GM19239 (cell line): Measurements from ENCODE around the gene HSPG2.
"Not testable (repeated sequence)": the region's sequence is repeated elsewhere in the genome, so short reads cannot be mapped to it uniquely, and the experiment has no call there.

Experiments
- DNase-seq: peaks from one replicate; pipeline ENCODE4 v3.0.0; 2011; ENCODE audit warnings: low spot score; ENCODE audit not compliant: insufficient read length
- FAIRE-seq: peaks from 2 replicates; lab custom pipeline; 2011; peaks lifted over from hg19 to GRCh38; lab: Jason Lieb, UNC

Gene HSPG2

GRCh38 chr1:21816602-21817302 lies 120.4 kb downstream of the HSPG2 start:
- no peak for FAIRE-seq
- no peak for DNase-seq

DNA sequence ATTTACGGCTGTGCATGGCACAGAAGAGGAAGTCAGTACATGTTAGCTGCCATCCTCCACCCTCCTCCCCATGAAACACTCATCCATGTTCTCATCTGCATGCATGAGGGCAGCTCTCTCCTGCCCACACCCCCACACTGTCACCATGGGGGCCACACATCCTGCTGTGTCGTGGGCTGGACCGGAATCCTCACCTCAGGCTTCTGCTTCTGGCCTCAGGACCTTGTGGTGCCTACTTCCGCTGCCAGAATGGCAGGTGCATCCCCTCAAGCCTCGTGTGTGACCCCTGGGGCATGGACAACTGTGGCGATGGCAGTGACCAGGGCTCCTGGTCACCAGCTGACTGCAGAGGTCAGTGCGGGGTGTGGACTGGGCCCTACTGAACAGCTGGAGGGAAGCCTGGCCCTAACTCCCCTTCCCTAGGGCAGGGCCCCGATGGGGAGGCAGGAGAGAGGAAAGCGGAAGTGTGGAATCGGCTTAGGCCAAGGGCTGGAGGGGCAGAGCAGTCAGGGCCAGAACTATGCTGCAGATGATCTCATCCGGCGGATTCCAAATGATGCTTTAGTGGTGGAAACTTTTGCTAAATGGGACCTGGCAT lies 121.3 kb downstream of the HSPG2 start:
- FAIRE-seq: no peak
- peak; percentile 4 for DNase-seq

- DNase-seq (no peak), FAIRE-seq (no peak)
These were observed 122.0 kb downstream of the HSPG2 start for GRCh38 chr1:21814981-21815582.

GRCh38 chr1:21814241-21814918 lies 122.7 kb downstream of the HSPG2 start:
- FAIRE-seq (no peak), DNase-seq (peak; percentile 66)

GRCh38 chr1:21813542-21813941 lies 123.6 kb downstream of the HSPG2 start:
- DNase-seq (no peak), FAIRE-seq (no peak)

- DNase-seq: no peak
These were observed 125.2 kb downstream of the HSPG2 start, which contains the start of gene LDLRAD2 for GRCh38 chr1:21811875-21812305. LDLRAD2 (plus strand) TSS chr1:21812265; CDS start chr1:21812452, 187 bp downstream.

DNA sequence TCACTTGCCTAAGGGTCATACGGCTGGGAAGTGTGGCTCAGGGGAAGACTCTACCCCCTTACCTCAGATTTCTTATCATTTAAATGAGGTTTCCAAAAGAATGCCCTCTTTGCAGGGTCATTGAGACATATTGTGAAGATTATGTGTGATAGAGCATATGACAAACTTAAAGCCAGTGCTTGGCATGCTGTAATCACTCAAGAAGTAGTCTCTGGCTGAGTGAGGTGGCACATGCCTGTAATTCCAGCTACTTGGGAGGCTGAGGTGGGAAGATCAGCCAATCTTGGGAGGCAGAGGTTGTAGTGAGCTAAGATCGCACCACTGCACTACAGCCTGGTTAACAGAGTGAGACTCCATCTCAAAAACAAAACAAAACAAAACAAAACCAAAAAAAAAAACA lies 132.6 kb downstream of the HSPG2 start:
- no peak for FAIRE-seq
- DNase-seq: no peak

More at GRCh38 chr1:21811875-21812305, 125.2 kb downstream of the HSPG2 start, which contains the start of gene LDLRAD2:
- no peak for FAIRE-seq

DNA sequence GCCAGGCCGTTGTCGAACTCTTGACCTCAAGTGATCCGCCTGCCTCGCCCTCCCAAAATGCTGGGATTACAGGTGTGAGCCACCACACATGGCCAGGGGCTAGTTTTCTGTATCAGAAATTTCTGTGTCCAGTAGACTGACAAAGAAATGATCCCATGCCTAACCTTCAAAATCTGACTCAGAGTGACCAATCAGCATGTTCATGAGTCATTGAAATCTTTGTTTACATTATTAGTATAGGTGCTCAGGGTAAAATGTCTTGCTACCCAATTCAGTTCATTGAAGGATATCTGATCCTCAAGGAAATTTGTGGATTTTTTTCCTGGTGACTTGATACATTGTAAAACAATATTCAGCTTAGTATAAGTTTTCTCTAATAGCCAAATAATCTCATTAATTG lies 136.0 kb downstream of the HSPG2 start:
- DNase-seq: no peak

DNA sequence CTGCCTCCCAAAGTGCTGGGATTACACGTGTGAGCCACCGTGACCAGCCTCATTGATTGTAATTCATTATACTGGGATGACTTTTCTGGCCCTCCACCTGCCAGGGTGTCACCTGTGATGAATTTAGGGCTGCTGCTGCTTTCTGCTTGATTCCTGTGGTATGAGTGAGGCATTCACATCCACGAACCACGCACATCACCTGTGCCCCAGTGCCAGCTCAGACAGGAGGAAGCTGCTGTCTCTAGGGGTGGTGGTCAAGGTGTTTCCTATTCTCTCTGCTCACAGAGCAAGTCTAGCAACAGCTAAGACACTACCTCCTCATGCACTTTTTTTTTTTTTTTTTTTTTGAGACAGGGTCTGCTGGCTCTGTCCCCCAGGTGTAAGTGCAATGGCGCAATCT lies 137.4 kb downstream of the HSPG2 start:
- FAIRE-seq: no peak
- DNase-seq: no peak

More for the DNA sequence above, 136.0 kb downstream of the HSPG2 start:
- no peak for FAIRE-seq

DNA sequence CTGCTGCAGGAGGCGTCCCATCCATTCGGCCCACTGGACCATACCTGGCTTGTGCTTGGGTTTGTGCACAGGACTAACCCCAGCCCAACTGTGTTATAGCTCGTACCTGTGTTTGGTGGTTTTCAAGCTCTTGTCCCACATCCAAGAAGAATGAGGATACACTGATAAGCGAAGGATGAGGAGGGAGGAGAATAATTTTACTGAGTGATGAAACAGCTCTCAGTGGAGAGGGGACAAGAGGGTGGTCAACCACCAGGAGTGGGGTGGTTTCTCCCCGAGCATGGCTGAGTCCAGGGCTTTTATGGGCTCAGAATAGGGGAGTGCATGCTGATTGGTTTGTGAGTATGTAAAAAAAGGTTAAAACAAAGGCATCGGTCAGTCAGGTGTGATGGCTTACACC lies 142.0 kb downstream of the HSPG2 start:
- no peak for FAIRE-seq
- no peak for DNase-seq

DNA sequence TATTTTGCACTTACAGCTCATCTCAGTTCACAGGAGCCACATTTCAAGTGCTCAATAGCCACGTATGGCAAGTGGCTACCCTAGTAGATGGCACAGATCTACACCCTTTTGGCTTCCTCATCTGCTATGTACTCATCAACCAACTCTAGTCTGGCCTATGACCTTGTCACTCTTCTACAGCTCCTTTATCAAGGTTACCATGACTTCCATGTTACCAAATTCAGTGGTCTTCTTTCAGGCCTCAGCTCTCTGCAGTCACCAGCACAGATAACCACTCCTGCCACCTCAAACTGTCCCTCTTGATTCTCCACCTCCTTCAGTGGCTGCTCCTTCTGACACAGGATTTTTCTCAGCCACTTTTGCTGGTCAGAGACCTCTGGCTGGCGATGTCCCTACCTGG lies 142.5 kb downstream of the HSPG2 start:
- FAIRE-seq: no peak
- DNase-seq: no peak

DNA sequence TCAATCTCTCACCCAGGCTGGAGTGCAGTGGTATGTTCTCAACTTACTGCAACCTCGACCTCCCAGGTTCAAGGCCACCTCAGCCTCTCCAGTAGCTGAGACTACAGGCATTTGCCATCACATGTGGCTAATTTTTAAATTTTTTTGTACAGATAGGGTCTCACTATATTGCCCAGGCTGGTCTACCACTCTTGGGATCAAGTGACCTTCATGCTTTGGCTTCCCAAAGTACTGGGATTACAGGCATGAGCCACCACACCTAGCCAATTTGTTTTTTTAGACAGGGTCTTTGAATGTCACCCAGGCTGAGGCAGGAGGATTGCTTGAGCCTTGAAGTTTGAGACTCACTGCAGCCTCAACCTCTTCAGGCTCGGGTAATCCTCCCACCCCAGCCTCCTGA lies 144.0 kb downstream of the HSPG2 start:
- FAIRE-seq: no peak

GRCh38 chr1:21786640-21787039 lies 150.5 kb downstream of the HSPG2 start:
- DNase-seq: no peak
- FAIRE-seq: no peak

More for the DNA sequence above, 144.0 kb downstream of the HSPG2 start:
- no peak for DNase-seq

GRCh38 chr1:21785764-21786163 lies 151.3 kb downstream of the HSPG2 start:
- FAIRE-seq, DNase-seq: not testable (repeated sequence)

- FAIRE-seq: no peak
- DNase-seq: peak; percentile 75
These were observed 153.2 kb downstream of the HSPG2 start for GRCh38 chr1:21783679-21784603.

DNA sequence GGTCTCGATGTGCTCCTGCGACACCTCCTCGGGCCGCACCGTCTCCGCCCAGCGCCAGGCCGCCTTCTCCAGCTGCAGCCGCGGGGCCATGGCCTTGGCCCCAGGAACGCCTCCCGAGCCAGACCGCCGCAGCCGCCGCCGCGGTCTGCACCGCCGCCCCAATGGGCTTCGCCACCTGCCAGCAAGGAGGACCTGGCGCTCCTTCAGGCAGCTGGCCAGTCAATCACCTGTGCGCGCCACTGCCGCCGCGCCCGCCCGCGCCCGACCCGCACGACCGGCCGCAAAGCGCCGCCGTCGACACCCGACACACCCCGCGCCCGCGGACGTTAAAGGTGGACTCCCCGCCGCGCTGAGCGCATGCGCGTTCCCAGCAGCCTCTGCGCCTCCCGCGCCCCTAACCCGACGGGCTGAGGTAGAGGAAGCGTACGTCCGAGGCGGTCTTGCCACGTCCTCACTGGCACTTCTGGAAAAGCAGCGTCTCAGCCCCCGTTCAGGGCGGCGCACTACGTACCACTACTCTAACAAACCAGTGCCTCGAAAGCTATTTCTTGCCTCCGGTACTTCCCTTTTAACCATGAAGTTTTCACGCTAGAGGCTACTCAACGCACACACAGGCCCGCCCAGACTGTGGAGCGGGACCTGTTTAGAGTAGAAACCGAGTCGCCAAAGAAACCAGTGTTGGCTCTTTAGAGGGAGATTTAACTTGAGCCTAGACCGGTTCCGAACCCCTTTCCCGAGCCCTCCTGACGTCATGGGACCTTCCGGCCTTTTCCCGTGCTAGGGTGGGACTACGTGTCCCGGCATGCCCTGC lies 154.0 kb downstream of the HSPG2 start, which contains the start of gene USP48:
TSS of gene USP48 (minus strand) at position 282 of the 811 bp plus-strand sequence. CDS start at position 90, 192 bp downstream.
- FAIRE-seq: peak; percentile 98
- peak; percentile 61 for DNase-seq

DNA sequence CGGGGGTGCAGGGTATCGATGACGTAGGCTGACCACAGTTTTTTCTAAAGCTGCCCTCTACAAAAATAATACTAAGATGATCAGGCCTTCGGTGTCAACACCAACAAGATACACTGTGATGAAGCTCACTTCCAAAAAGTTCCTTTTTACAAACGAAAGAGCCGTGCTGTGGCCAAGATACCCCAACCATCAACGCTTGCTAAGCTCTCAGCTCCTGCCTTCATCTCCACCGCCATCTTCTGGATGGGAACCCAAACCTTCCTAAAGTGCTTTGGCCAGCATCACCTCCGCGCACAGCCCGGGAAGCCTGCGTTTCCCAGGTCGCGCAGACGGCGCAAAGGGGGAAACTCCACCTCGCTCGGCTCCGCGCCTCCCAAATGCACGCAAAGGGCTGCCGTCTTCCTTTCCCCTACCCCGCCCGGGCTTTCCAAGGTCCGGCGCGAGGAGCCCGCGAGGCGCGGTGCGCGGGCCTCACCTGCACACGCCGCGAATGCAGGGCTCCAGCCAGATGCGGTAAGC lies 154.7 kb downstream of the HSPG2 start:
- no peak for FAIRE-seq
- DNase-seq: no peak

DNA sequence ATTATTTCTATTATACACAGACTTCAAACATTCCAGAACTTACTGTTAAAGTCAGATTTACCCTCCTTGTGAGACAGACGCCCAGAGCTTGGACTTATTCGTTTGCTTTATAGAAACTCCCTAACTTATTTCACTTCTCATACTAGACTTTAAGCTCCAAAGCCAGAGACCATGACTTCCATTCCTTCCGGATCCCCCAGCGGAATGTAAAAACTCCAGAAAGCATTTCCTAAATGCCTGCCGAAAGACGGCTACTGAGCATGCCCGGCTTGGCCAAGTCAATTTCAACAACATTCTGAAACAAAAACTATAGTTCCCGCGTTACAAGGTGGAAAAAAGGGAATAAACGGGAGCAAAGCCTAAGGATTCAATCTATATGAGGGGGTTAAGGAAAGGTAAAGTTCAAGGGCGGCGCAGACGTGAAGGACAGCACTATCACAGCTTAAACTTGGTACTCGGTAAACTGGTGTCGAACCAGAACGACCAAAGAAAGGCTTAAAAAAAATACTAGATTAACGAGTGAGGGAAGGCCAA lies 155.2 kb downstream of the HSPG2 start:
- peak; percentile 56 for FAIRE-seq
- DNase-seq: no peak
